Astrocyte (in vitro differentiated cells and primary cell): ENCODE data around the gene BACH2.

Experiments used
- EZH2 ChIP-seq: IDR thresholded peaks from 2 replicates; pipeline ENCODE4 v1.6.1; 2012; ENCODE audit warnings: mild to moderate bottlenecking, low read length, inconsistent platforms; ENCODE audit not compliant: insufficient read depth
- TF ChIP-seq, protein P1 (sequence below): IDR thresholded peaks from 2 replicates; pipeline ENCODE4 v1.5.1; 2011; ENCODE audit warnings: low read depth, mild to moderate bottlenecking, inconsistent platforms, low read length, moderate library complexity; ENCODE audit not compliant: insufficient read depth

DNA sequence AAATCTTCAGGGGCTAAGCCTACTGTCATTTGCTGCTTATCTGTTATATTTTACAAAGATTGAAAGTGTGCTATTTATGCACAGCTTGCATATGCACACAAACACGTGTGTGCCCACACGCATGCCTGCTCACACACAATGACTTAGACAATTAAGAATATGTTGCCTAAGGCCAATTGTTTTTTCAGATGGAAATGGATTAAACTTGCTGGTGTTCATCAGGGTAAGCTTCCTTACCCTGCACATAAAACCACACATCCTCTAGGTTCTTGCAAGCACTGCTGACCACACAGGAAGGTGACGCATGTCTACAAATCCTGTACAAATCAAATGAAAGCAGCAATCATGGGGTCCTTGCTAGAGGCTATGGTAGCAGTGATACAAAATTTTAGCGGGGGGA, 344.0 kb downstream of the BACH2 start:
- TF ChIP-seq, protein P1, sequence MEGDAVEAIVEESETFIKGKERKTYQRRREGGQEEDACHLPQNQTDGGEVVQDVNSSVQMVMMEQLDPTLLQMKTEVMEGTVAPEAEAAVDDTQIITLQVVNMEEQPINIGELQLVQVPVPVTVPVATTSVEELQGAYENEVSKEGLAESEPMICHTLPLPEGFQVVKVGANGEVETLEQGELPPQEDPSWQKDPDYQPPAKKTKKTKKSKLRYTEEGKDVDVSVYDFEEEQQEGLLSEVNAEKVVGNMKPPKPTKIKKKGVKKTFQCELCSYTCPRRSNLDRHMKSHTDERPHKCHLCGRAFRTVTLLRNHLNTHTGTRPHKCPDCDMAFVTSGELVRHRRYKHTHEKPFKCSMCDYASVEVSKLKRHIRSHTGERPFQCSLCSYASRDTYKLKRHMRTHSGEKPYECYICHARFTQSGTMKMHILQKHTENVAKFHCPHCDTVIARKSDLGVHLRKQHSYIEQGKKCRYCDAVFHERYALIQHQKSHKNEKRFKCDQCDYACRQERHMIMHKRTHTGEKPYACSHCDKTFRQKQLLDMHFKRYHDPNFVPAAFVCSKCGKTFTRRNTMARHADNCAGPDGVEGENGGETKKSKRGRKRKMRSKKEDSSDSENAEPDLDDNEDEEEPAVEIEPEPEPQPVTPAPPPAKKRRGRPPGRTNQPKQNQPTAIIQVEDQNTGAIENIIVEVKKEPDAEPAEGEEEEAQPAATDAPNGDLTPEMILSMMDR: no peak
- no peak for TF ChIP-seq EZH2
